IPS-NIHi11 (cell line): ENCODE measurements around the gene SAMD11.

ENCODE experiments used
- DNase-seq: peaks from one replicate; pipeline ENCODE4 v3.0.0; 2012; ENCODE audit warnings: mixed read lengths, low spot score

Gene SAMD11

DNA sequence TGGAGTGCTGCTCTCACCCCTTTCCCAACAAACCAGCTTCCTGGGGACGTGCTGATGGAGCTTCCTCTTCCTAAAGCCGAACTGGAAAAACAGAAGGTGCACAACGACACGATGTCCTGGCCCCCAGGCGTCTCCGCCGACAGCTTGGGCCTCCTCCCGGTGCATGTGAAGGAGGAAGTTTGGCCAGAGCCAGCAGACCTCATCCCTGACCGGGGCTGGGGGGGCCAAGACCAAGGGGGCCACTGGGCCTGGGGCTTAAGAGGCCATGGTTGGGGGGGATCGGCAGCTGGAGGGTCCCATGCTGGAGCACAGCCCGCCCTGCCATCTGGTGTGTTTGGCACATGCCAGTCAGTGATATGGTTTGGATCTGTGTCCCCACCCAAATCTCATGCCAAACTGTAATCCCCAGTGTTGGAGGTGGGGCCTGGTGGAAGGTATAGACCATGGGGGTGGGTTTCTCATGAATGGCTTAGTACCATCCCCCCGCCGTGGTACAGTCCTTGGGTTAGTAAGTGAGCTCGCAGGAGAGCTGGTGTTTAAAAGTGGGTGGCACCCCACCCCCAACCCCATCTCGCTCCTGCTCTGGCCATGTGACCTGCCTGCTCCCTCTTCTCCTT lies 69.8 kb downstream of the SAMD11 start:
- DNase-seq = no peak
